HCEC 1CT (cell line): ENCODE results near the gene COPZ1.

Experiments
- DNase-seq: peaks from one replicate; pipeline ENCODE4 v3.0.0-alpha.2; 2017

The COPZ1 gene

GRCh38 chr12:54359762-54360351 is 34.9 kb downstream of the COPZ1 start:
- DNase-seq = no peak

DNA sequence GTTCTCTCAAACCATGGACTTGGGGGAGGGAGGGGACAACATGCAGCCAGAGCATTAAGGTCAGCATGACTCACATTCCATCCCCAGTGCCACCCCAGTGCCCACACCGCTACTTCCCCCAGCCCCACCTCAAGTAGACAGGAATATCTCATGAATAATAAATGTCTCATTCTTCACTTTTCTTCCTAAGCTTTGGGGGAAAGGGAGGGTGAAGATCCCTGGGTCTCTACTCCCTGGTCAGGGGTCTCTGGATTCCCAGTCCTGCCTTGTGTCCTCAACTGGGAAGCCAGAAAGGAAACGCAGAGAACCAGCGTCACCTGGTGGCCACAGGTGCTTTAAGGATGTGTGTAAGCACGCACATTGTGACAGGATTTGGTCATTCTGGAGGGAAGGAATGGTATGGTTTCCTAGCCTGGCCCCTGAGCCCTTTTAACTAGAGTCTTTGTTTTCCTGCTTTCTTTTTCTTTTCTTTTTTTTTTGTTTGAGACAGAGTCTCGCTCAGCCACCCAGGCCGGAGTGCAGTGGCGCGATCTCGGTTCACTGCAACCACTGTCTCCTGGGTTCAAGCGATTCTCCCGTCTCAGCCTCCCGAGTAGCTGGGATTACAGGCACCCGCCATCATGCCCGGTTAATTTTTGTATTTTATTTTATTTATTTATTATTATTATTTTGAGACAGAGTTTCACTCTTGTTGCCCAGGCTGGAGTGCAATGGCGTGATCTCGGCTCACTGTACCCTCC is 36.0 kb downstream of the COPZ1 start:
- DNase-seq = peak; percentile 62

- DNase-seq = no peak
Measured at GRCh38 chr12:54363047-54363446, 38.1 kb downstream of the COPZ1 start.

GRCh38 chr12:54363618-54364017 is 38.7 kb downstream of the COPZ1 start:
- no peak for DNase-seq

- DNase-seq = no peak
Measured at GRCh38 chr12:54364413-54364812, 39.5 kb downstream of the COPZ1 start, which contains the start of gene GPR84. GPR84 (minus strand) TSS chr12:54364486; CDS start chr12:54363851, 635 bp downstream.

DNA sequence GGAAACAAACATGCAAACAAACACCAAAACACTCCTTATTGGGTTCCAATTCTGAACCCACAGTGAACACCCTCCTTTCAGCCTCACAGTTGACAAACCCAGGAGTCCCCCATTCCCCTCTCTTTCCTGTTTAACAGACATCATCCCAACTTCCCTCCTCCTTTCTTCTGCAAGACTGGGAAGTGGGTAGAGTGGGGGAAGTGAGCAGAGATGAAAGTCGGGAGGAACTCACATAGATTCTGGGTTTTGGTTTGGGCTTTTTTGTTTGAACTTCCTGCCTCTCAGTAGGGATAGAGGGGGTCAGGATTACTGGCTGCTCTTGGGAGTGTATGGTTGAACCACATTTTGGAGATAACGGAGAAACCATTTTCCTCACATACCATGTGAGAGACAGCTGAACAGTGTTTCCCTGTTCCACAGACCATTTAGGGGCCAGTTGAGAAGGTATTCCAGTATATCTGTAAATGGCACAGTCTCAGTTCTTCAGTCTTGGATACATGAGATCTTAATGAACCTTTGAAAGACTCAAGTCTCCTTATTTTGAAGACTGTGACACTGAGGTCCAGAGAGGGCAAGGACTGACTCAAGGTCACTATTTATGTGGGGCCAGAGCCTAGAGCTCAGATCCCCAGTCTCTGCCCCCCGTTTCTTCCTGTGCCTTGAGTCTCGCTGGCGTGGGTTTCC is 43.2 kb downstream of the COPZ1 start:
- DNase-seq = no peak

GRCh38 chr12:54368709-54369596 is 44.0 kb downstream of the COPZ1 start:
- peak; percentile 78 for DNase-seq

DNA sequence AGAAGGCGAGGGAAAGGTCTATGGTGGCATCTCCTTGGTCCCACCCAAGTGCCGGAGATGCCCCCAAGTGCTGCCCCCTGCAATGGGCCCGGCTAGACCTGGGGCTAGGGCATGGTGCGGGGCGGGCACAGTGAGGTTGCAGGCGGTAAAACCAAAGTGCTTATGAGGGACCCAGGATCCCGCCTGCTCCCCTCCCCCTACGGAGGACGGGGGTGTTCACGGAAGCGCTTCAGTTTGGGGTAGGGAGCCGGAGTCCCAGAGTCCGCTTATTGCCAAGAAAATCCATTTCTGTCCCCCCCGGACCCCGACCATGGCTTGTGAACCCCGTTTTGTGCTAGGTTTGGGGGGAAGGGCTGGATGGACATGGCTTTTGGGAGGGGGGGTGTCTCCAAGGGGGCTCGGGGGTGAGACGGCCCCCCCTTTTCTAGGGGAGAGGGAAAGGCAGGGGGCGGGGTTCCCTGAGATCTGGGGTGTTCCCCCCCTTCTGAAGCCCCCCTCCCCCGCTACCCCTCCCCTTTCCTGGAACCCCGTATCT is 44.7 kb downstream of the COPZ1 start:
- no peak for DNase-seq

DNA sequence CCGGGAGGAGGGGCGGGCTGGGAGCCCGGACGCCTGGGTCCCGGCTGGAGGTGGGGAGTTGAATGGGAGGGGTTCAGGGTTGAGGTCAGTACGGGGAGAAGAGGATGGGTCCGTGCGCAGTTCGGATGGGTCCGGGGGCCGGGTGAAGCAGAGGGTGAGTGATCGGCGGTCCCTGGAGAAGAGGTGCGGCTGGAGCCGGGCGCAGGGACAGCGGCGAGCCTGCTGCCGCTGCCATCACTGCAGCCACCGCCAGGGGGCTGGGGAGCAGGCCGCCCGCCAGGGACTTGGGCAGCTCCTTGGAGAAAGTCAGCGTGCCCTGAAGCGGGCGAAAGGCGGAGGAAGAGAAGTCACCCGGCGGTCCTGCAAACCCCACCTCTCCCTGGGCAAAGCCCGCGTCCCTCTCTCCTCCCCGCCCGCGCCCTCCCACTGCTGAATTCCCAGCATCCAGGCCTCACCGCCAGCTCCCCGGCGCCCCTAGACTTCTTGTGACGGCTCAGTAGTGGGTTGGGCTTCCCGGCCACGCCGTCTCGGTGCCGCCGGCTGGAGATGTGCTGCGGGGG is 45.3 kb downstream of the COPZ1 start:
- DNase-seq = peak; percentile 86

GRCh38 chr12:54371328-54372112 is 46.6 kb downstream of the COPZ1 start:
- no peak for DNase-seq

GRCh38 chr12:54372113-54372806 is 47.3 kb downstream of the COPZ1 start:
- DNase-seq = no peak

GRCh38 chr12:54373649-54374561 is 49.0 kb downstream of the COPZ1 start:
- no peak for DNase-seq

- DNase-seq = no peak
Measured at GRCh38 chr12:54374562-54375258, 49.8 kb downstream of the COPZ1 start.

DNA sequence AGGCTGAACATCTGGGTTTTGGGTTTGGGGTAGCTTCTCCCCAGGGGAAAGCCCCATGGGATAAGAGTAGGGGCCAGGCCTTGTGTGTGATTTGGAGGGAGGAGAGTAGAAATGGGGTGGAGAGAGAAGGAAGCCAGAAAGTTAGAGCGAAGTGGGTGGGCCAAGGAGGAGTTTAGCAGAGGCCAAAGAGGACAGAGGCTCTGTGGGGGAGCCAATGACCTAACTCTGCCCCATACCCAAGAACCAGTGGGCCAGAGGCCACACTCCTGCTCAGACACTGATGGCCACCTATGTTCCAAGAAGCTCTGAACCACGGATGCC is 50.3 kb downstream of the COPZ1 start:
- no peak for DNase-seq

DNA sequence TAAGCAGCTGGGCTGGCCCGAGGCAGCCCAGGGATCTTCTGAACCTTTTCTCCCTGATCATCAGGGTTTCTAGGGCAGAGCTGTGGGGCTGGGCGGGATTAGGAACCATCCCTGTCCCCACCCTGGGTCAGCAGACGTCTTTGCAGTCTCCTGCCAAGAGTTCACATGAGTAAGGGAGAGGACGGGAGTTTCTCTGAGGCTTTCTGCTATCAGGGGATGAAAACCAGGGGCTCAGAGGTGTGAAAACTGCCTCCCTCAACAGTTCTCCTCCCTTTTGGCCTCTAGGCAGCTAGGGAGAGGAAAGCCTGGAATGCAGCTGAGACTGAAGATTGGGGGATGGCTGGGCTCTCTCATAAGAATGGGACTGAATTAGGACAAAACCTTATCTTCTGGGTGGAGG is 51.7 kb downstream of the COPZ1 start:
- no peak for DNase-seq

- DNase-seq = no peak
Measured at GRCh38 chr12:54377007-54377406, 52.1 kb downstream of the COPZ1 start.

DNA sequence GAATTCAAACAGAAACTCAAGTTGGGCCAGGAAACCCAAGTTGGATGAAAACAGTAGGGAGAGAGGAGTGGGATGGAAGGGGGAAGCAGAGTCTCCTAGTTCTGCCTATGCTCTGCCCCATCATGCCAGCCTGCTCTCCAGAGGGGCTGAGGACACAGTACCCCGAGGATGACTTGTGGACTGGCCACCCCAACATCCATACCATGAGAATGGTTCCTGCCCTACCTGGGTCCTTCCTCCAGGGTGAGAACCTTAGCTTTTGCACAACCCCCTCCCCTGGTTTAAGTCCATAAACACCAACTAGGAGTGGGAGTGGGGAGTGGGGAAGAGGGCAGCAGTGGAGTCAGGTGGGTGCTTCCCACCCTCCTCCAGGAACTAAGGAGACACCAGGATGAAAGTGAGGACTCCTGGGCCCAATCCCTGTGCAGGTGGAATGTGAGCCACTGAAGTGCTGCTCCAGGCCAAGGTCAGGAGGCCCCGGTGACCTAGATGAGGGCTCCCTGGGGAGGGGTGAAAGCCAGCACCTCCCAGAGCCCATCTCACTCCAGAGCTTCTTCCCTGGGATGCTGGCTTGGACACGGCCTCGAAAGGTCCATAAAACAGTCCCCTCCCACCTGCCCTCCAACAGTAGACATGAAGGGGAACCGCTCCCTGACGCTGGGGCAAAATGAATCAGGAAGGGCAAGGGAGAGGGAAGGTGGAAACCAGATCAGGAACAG is 53.0 kb downstream of the COPZ1 start:
- DNase-seq = no peak

- DNase-seq = no peak
Measured at GRCh38 chr12:54378796-54379397, 54.0 kb downstream of the COPZ1 start.
